Stimulated activated CD4-positive, alpha-beta T cell treated with anti-CD3 and anti-CD28 coated beads, Interleukin-4, amount 100 ng/mL, for 1 hour (primary cell): Measurements from ENCODE around the gene SPON1.
"Not testable (repeated sequence)": the region's sequence is repeated elsewhere in the genome, so short reads cannot be mapped to it uniquely, and the experiment has no call there.

Experiments
- DNase-seq: peaks from one replicate; pipeline ENCODE4 v3.0.0-alpha.2; 2020

Gene SPON1

DNA sequence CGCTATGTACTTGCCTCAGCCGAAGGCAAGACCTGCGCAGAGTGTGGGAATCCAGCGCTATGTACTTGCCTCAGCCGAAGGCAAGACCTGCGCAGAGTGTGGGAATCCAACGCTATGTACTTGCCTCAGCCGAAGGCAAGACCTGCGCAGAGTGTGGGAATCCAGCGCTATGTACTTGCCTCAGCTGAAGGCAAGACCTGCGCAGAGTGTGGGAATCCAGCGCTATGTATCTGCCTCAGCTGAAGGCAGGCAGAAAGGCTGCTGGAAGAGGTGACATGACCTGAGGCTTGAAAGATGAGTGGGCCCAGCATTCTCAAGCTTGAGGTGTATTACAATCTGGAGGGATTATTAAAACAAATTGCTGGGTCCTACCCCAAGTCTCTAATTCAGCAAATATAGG is 290.0 kb downstream of the SPON1 start:
- not testable (repeated sequence) for DNase-seq

DNA sequence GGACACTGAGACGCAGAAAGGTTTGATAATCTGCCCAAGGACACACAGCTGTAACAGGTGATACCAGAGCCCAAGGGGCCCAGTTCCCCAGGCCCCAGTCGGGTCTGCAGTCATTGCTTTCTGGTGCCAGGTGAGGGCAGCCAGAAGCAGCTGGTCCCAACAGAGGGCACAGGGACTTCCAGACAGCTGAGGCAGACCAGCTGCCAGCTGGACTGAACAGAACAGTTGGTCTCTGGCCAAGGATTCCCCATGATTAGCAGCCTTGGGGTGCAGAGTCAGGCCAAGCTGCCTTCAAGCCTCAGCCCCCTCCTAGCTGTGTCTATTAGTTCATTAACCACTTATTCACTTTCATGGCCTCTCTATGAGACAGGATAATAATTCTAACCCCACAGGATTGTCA is 290.9 kb downstream of the SPON1 start:
- no peak for DNase-seq

DNA sequence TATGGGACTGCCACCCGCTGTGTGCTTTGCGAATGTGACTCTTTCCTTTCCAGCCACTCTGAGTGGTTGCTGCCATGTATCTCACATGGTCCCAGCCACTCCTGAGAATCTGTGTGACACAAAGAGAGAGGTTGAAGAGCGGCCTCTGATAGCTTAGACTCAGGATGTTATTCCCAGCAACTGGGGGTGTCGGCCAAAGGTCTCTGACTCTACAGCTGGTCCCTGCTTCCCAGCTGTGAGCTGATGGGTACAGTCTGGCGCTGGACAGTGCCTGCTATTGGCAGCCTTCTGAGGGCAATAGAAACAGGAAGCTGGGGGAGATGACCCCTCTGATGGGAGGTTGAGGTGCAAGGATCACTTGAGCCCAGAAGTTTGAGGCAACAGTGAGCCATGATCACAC is 291.3 kb downstream of the SPON1 start:
- DNase-seq: no peak

DNA sequence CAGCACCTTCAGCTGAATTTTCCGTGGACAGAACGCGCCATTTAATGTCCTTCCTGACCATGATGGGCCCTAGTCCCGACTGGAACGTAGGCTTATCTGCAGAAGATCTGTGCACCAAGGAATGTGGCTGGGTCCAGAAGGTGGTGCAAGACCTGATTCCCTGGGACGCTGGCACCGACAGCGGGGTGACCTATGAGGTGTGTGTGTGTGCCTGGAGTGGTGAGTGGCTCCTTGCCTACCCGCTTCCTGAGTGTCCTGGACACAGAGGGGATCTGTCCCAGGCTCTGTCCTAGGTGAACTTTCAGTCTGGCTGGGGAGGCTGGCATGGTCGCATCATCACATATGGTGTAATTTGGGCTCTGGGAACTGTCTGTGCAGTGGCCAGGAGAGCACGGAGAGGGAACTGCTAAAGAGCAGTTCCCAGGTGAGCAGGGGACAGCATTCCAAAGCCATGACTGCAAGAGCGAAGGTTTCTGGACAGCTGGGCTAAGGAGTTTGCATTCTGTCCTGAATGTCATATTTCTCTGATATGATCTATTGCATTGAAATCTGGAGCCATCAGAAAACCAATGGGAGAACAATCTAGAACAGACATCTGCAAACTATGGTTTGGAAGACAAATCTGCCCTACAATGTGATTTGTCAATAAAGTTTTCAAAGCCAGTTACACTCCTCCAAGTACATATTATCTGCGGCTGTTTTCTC is 292.2 kb downstream of the SPON1 start:
- DNase-seq: no peak

DNA sequence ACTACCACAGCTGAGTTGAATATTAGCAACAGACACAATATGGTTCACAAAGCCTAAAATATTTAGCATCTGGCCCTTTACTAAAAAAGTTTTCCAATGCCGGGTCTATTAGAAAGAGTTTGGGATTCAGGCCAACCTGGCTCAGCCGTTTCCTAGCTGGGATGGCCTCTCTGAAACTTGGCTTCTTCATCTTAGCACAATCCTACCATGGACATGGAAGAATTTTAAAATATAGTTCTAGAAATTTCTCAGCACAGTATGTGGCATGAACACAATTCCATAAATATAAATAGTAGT is 292.7 kb downstream of the SPON1 start:
- no peak for DNase-seq

DNA sequence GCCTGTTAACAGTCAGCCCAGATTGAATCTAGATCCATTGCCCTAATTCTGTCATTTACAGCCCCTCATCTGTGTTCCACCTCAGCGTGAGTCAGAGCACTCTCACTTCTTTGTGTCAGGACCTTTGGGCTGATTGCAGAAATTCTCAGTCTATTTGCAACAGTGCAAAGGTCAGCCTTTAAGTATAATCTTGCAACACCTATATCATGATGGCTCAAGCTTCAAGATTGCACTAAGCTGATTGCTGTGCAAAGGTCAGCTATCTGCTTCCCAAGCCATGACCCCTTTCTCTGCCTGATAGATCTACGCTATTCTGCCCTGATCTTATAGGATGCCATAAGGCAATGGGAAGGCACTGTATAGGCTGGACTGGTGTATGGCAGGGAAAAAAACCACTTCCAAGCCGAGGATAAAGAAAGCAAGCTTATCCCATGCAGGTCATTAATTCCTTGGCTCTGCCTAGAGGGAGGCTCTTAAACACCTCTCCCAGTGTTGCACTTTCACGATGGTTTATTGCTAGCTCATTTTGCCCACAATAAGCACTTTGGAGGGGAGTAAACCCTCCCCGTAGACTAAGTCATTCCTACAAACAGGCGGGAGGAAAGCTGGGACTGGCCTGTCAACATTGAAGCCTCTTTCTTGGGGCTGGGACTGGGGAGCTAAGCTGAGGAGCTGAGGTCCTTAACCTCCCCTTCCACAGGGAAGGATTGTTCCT is 295.9 kb downstream of the SPON1 start:
- no peak for DNase-seq

DNA sequence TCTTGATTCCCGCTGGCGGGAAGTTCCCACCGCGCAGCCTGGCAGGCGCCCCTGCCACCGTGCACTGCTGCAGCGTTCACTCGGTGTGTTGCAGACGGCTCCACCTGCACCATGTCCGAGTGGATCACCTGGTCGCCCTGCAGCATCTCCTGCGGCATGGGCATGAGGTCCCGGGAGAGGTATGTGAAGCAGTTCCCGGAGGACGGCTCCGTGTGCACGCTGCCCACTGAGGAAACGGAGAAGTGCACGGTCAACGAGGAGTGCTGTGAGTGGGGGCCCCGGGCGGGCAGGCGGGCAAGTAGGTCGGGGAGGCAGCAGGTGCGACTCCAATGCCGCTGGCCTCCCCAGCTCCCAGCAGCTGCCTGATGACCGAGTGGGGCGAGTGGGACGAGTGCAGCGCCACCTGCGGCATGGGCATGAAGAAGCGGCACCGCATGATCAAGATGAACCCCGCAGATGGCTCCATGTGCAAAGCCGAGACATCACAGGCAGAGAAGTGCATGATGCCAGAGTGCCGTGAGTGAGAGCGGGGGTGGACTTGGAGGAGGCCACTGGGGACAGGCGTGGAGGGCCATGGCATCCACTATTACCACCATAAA is 296.8 kb downstream of the SPON1 start:
- DNase-seq: no peak

DNA sequence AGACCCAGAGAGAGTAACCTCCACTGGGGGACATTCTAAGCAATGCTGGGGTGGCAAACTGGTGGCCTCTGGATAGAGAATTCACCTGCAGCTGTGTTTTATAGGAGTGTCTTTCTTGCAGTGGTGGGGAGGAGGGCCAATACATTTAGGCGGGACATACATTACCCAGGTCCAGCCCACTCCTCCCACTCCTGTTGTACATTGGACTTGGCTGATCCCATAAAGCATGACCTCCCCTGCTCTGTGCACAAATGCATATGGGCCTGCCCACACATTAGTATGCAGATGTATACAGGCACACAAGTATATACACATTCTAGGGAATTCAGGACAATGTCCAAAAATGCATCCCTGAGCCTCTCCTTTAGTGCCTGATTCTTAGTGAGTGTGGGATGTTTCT is 297.4 kb downstream of the SPON1 start:
- no peak for DNase-seq

DNA sequence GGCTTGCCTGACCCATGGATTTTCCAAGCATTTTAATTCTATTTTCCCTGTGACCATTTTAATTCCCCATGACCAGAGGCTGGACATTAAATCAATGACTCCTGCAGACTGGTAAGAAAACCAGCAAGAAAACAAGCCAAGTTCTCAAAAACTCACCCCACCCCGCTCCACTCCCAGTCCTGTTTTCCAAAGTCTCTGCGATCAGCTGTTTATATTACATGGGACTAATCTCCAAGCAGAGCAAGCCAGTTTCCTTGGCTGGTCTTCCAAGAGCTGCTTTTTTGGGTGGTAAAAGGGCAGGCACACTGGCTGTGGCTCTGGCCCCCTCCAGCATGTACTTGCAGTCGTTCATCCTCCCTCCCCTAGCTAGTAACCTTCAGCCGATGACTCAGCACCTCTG is 298.5 kb downstream of the SPON1 start:
- DNase-seq: no peak

DNA sequence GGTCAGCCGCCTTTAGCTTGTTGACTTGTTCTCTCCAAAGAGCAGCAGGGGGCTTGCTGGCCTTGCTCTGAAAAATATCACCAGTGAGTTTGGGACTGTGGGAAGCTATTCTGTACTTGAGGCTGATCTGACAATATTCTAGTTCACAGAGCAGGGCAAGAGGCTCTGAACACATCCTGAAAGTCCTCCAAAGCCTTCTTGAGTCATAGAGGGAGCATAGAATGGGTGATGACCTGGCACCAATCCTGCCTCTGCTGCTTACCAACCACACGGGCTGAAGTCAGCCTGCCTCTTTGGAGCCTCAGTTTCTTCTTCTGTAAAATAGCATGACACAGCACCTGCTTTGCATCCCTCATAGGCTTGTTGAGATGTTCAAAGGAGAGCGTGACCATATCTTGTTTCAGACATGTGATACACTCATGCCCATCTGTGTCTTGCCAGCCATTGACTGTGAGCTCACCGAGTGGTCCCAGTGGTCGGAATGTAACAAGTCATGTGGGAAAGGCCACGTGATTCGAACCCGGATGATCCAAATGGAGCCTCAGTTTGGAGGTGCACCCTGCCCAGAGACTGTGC is 299.8 kb downstream of the SPON1 start:
- DNase-seq: no peak

DNA sequence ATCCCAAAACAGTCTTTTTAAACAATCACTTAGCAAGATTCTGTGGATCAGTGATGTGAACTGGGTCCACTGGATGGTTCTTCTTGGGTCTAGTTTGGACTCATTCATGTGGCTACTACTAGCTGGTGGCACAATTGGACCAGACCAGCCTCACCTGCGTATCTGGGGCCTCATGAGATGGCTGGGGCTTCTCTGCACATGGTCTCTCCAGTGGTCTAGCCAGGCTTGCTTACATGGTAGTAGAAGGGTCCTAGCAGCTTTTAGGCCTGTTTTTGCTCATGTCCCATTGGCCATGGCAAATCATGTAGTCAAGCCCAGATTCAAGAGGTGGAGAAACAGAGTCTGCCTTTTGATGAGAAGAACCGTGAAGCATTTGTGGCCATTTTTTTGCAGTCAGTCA is 302.4 kb downstream of the SPON1 start:
- DNase-seq: no peak

DNA sequence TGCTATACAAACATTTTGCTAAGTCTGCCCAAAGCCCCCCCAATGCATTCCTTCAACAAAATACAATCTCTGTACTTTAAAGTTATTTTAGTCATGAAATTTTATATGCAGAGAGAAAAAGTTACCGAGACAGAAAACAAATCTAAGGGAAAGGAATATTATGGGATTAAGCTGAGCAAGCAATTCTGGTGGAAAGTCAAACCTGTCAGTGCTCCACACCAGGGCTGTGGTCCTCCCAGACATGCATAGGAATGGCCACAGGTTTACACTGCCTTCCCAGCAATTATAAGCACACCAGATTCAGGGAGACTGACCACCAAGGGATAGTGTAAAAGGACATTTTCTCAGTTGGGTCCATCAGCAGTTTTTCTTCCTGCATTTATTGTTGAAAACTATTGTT is 304.1 kb downstream of the SPON1 start:
- DNase-seq: no peak

DNA sequence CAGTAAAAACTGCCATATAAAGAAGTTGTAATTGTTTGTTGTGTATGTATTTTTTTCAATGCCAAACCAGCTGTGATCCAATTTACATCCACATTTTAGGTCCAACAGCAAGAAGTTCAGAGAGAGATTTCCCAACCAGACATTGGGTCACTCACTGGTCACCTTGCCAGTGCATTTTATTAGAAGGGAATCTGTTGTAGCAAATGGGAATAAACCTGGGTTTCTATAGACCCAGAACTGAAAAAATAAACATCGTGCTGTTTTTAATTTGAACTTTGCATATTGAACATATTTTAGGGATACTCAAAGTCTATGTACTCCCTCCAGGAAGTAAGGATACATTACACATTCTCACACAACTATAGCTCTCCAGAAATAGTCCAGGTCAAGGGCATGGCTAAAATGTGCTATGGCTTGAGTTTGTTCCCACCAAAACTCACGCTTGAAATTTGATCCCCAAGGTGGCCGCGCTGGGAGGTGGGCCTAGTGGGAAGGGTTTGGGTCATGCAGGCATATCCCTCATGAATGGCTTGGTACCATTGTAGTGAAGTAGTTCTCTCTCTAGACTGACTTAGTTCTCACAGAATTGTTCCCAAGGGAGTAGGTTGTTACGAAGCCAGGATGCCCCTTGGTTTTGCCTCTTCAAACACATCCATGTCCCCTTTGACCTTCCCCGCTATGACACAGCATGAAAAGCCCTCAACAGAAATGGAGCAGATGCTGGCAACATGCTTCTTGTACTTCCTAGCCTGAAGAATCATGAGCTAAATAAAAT is 305.5 kb downstream of the SPON1 start:
- DNase-seq: no peak

DNA sequence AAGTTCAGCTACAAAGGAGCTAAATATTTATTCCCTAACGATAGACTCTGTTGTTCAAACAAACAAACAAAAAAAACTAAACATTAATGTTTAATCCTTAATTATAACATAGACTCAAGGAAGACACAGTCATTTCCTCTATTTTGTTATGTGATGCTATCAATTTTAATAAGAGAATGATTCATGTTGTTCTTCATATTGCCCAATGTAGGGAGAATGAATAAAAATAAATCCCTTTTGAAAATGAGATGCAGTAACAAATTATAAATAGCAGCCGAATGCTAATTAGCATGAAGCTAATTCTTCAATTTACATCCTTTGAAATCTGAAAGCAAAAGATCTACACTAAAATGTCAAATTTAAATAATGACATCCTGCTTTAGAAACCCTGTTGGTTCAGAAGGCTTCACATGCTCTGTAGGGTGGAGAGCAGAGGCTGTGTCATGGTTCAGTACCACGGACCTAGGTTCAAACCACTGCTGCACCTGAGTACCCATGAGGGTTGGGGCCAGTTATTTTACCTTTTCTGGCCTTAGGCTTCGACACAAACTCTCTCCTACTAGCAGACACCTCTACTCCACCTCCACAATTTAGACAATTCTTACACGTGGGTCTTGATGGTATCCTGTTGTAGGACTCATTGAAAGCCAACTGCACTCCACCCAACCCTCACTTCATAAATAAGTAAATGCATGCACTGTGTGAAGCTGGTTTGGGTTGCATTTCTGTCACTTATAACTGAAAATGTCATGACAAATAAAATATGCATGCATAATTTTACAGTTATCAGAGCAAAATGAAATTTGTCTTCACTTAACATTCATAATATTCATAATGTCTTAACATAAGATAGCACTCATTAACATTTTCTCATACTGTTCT is 307.4 kb downstream of the SPON1 start:
- DNase-seq: no peak

DNA sequence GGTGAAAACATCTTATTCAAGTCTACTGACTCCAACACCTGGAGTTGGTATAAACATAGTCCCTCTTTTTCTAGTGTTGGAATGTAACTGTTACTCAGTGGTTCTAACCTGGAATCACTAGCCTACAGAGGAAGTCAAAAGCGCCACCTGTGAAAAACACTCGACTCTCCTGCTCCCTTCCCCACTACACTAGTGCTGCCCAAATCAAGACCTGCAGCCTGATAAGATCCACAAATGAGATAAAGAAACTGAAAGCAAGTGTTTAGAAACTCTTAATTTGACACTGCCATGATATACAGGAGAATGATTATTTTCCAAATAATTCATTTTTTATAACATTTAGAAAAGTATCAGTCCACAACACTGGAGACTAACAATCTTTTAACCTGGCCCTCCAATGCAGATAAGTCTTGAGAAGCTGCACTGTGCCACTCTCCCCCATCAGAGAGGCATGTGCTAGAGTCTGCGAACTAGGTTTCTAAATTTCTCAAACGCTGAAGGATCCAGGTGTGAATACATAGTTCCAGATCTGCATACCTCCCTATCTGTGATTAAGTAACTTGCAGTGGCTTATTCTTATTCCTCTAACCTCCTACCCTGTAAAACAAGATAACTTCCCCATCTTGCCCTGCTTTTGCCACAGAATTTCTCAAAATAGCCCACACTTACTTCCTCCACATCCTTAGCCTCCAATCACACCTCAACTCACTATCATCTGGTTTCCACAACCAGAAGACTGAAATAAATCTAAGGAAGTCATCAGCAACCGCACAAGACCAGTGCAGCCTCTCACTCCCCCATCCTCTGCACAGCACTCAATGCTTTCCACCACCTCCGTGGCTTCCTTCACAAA is 308.4 kb downstream of the SPON1 start:
- DNase-seq: no peak

DNA sequence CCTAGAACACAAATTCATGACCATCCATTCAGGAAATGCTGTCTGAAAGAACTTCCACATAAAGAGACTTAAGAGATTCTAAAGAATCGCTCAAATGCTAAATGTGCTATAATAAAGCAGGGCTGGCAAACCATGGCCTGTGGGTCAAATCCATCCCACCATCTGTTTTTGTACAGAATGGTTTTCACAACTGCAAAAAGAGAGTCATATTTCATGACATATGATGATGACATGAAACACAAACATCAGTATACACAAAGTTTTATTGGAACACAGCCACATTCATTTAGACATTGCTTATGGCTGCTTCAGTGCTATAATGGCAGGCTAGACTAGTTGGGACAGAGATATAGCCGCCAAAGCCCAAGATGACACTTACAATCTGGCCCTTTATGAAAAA is 311.4 kb downstream of the SPON1 start:
- DNase-seq: no peak

DNA sequence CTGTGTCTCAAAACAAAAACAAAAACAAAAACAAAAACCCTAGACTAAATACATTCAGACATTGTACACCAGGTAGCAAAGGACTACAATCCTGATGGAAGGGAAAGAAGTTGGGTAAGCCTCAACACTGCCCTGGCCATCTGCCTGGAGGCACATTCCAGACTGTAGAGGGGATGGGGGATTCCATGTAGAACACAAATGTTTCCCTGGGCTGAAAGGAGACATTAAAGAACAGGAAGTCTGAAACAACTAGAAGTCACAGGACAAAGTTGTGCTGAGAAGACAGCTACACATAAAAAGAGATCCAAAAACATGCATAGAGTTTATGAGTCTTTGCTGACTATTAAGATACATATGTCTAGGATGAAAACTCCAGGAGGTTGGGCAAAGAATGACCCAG is 312.6 kb downstream of the SPON1 start:
- DNase-seq: no peak

DNA sequence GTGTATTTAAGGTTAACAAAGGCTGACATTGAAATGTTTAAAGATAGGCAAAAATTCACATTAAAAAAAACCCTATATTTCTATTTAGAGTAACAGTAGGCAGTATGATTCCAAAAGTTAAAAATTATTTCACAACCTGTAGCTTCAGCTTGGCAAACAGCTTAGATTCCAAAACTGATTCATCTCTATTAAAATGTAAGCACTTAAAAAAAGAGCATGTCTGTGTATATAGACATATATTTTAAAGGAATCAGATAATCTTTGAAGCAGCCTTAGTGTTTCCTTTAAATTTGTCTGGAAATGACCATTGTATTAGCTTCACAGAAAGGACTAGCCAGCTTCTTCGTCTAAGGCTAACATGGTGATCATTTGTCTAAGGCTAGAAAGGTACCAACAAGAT is 316.3 kb downstream of the SPON1 start:
- DNase-seq: not testable (repeated sequence)

DNA sequence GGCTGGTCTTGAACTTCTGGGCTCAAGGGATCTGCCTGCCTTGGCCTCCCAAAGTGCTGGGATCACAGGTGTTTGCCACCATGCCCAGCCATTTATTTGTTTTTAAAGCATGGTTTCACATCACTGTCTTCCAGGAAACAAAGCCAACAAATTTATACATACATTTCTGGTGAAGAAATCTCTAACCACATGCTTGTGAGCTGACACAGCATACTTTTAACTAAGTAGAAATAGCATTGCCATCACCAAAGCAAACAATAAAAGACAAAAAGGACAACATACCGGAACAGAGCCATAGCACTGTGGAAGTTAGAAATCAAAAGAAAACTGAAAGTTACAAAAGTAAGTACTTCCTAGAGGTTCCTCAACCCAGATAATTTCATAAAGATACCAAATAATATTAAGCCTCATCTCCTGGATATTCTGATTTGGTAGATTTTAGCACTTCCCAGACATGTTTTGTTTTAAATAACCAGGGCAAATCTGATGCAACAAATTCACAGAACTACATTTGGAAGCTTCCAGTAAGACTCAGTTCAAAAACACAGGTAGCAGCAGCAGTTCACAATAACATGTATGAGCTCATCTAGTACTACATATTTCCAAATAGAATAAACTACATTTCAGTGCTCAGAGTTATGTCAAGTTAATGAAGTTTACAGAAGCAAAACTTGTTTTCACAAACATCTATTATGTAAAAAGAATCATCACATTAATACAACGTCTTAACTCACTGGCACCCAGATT is 325.8 kb downstream of the SPON1 start:
- no peak for DNase-seq

DNA sequence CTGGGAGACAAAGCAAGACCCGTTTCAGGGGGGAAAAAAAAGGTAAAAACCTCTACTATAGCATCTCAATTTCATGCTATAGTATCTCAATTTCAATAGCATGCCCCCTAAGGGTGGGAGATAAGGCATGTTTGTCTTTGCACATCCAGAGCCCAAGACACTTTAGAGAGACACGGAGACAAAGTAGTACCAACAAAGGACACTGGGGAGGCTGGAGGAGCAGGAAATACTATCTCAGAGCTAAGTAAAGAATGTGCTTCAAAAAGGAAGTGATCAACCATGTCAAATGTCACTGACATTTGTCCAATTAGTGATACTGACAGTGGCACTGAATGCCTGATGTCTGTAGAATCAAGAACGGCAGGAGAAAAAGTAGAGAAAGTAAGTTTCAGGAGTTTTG is 327.9 kb downstream of the SPON1 start:
- DNase-seq: no peak

DNA sequence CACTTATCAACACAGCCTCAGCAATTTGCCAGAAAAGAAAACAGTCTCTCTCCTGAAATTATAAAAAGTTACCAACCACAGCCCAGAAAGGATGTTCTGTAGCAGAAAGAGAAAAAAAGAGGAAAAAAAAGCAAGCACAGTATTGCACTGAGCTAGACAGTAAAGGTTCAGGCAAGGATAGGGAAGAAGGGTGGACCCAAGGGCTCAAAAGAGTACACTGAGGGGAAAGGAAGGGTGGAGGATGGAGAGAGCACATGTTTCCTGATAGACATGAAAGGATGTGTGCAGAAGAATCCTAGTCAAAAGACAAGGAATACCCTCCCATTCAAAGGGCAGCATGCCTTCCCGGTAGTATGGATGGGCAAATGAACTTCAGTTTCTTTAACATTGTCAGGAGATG is 337.4 kb downstream of the SPON1 start:
- DNase-seq: no peak
